IPS-NIHi11 (cell line): ENCODE results near the gene MED15.
"Not testable (repeated sequence)": the region's sequence is repeated elsewhere in the genome, so short reads cannot be mapped to it uniquely, and the experiment has no call there.

Source experiments
- DNase-seq: peaks from one replicate; pipeline ENCODE4 v3.0.0; 2012; ENCODE audit warnings: mixed read lengths, low spot score

MED15 gene

GRCh38 chr22:20484948-20485683, 22.3 kb upstream of the MED15 start:
- DNase-seq = no peak

- DNase-seq = no peak
Measured at GRCh38 chr22:20486229-20486628, 21.2 kb upstream of the MED15 start.

GRCh38 chr22:20487715-20488114, 19.7 kb upstream of the MED15 start:
- DNase-seq = no peak

- DNase-seq = no peak
Measured at GRCh38 chr22:20488946-20489345, 18.5 kb upstream of the MED15 start.

- DNase-seq = no peak
Measured at GRCh38 chr22:20490183-20490940, 17.0 kb upstream of the MED15 start.

GRCh38 chr22:20490941-20491307, 16.5 kb upstream of the MED15 start:
- no peak for DNase-seq

- DNase-seq = no peak
Measured at GRCh38 chr22:20491346-20491745, 16.1 kb upstream of the MED15 start.

- DNase-seq = peak; percentile 77
Measured at GRCh38 chr22:20494978-20495860, 12.2 kb upstream of the MED15 start, which contains the start of gene KLHL22. Gene KLHL22 (minus strand): TSS chr22:20495795. CDS start chr22:20489211, 6,584 bp downstream.

GRCh38 chr22:20495861-20496681, 11.3 kb upstream of the MED15 start:
- peak; percentile 96 for DNase-seq

- no peak for DNase-seq
Measured at GRCh38 chr22:20497426-20497825, 10.0 kb upstream of the MED15 start.

GRCh38 chr22:20498913-20499312, 8.5 kb upstream of the MED15 start:
- DNase-seq = no peak

GRCh38 chr22:20499769-20500168, 7.6 kb upstream of the MED15 start:
- DNase-seq = no peak

- no peak for DNase-seq
Measured at GRCh38 chr22:20503816-20504215, 3.6 kb upstream of the MED15 start.

- not testable (repeated sequence) for DNase-seq
Measured at GRCh38 chr22:20504293-20504922, 3.0 kb upstream of the MED15 start.

- DNase-seq = no peak
Measured at GRCh38 chr22:20506543-20507252, 712 bp upstream of the MED15 start.

- DNase-seq = peak; percentile 57
Measured at GRCh38 chr22:20508067-20508755, 801 bp downstream of the MED15 start.

- DNase-seq = no peak
Measured at GRCh38 chr22:20508815-20509271, 1.4 kb downstream of the MED15 start.

GRCh38 chr22:20509344-20510047, 2.1 kb downstream of the MED15 start:
- no peak for DNase-seq
